Measurements from ENCODE around the gene DNAH7.

- TF ChIP-seq POLR2AphosphoS5 (IDR thresholded peaks at IDR 0.05; ENCODE audit: low read depth, low read length) (no peak), POLR2A (IDR thresholded peaks at IDR 0.05; ENCODE audit: low read depth, low read length) (no peak), TAF1 (IDR thresholded peaks at IDR 0.05; ENCODE audit: borderline replicate concordance, low read depth, low read length) (no peak)
Measured at GRCh38 chr2:195805283-195805976, 263.2 kb downstream of the DNAH7 start.

All from GM12892 (cell line).